HG03469 (cell line): ENCODE measurements around the gene AHSP.
"Not testable (repeated sequence)": the region's sequence is repeated elsewhere in the genome, so short reads cannot be mapped to it uniquely, and the experiment has no call there.

Experiments
- ATAC-seq: cut with Tn5 transposase; IDR thresholded peaks from one replicate; pipeline ENCODE4 v1.9.1; 2021; ENCODE audit warnings: mild to moderate bottlenecking, moderate library complexity, moderate number of reproducible peaks; ENCODE audit not compliant: unreplicated experiment

Gene AHSP

DNA sequence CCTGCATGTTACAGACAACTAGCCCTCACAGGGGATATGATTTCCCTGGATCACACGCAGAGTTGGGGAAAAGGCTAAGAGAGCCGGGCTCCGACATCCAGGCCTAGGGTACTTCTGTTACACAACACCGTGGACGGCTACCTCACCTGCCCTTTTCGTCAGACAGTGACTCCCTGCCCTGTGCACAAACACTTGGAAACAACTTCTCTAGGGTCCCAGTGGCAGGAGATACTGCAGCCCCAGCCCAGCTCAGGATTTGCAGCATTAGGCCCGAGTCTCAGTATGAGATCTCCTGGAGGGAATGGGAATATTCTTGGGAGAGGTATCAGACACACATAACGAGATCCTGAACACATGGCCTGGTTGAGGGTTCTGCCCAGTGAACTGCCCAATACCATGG, 27.8 kb upstream of the AHSP start:
- ATAC-seq = no peak

DNA sequence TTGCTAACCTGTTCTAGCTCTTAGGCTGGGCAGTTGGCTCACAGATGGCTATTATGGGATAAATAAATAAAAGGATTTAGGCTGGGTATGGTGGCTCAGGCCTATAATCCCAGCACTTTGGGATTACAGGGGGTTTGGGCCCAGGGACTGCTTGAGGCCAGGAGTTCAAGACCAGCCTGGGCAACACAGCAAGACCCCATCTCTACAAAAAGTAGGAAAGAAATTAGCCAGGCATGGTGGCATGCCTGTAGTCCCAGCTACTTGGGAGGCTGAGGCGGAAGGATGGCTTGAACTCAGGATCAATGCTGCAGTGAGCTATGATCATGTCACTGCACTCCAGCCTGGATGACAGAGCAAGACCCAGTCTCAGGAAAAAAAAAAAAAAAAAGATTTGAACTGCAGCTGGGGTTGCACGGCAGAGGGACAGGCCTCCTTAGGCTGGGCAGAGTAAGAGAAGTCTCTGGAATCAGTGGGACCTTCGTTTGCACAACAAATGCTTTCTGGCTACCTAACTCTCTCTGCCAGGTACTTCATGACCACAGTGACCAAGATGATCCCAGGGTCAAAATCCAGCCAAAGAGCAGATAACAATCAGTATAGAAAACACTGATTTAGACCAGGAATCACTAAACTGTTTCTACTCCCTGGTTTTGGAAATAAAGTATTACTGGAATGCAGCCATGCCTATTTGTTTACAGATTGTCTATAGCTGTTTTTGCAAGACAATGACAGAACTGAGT, 26.3 kb upstream of the AHSP start:
- ATAC-seq = no peak

- no peak for ATAC-seq
Measured at GRCh38 chr16:31501966-31502348, 25.7 kb upstream of the AHSP start.

DNA sequence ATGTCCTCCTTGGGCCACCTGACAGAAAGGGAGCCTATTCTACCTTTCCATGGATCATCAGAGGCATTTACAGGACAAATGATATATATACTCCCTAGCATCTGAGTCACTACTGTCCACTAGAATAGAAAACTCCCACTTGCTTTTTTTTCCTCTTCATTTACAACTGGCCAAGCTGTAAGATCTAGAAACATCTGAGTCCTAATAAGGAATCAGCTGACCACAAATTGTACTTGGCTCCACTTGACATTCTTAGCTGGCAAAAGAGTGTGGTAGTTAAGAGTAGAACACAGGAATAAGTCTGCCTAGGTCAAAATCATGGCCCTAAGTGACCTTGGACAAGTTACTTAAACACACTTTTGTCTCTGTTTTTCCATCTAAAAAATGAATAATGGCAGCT, 24.7 kb upstream of the AHSP start:
- ATAC-seq = no peak

GRCh38 chr16:31503555-31503954, 24.1 kb upstream of the AHSP start:
- ATAC-seq = not testable (repeated sequence)

DNA sequence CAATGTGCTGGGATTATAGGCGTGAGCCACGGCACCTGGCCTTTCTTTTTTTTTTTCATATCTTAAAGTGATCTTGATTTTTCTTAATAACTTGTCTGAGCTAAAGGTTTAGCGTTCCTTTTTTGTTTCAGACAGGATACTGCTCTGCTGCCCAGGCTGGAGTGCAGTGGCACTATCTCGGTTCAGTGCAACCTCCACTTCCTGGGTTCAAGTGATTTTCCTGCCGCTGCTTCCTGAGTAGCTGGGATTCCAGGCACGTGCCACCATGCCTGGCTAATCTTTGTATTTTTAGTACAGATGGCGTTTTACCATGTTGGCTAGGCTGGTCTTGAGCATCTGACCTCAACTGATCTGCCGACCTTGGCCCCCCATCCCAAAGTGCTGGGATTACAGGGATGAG, 23.5 kb upstream of the AHSP start:
- no peak for ATAC-seq

DNA sequence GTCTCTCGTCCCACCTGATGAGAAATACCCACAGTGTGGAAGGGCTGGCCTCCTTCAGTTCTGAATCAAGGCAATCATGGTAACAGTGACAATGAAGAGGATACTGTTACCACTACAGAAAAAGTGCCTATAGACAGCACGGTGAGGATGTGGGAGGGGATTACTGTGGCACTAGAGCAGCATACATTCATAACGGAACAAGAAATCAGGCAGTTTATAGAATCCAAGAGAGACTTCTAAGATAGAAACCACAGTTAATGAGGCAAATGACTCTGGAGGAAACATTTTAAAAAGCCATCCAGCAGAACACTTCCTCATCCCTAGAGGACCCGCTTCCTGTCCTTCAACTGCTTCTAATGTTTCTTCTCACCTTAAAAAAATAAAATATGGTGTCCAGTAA, 22.2 kb upstream of the AHSP start:
- ATAC-seq = peak; percentile 65

DNA sequence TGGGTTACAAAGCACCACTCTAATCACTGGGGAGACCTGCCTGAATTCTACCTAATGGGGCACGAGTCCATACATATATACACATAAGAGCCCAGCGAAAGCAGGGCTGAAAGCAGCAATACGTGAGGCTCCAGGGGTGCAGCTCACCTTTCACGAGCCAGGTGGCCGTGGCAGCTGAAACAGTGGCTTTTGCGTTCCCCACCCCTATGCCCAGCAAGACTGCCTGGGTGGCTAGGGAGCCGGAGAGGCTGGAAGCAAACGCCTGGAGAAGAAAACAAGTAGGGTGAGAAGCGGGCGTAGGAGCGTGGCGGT, 20.1 kb upstream of the AHSP start:
- ATAC-seq = no peak

DNA sequence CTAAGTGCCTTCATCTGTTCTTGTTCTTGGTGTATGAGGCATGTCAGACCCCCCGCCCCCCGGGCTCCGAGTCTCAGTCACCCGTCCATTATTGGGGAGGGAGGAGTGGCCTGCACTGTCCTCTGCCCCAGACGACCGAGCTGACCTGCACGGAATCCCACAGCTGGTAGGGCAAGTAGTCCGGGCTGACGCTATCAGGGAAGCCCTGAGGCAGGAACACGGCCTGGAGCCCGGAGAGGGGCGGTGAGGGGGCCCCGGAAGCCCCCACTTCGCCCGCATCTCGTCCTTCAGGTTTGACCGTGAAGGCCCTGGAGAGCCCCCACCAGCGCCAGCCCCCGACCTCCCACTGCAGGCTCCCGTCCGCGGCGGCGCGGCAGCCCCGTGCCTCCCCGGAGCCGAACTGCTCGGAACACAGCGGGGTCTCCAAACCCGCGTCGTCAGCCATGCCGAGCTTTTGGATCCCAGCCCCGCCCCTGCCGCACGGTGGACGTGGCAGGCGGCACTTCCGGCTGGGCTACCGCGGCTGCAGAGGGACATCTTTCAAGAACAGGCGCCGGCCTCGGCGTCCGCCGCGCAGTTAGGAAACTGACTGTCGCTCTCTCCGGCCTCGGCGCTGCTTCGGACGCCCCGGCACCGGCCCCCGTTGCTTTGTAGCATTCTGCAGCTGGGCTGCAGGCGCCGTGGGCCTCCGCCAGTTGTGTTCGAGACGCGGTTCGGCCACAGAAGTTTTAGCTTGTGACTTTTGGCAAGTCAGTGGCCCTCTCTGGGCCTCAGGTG, 19.6 kb upstream of the AHSP start, which contains the start of gene RUSF1:
RUSF1 (minus strand) TSS at position 463 of the 777 bp plus-strand sequence; CDS start at position 445, 18 bp downstream.
- ATAC-seq = peak; percentile 74

DNA sequence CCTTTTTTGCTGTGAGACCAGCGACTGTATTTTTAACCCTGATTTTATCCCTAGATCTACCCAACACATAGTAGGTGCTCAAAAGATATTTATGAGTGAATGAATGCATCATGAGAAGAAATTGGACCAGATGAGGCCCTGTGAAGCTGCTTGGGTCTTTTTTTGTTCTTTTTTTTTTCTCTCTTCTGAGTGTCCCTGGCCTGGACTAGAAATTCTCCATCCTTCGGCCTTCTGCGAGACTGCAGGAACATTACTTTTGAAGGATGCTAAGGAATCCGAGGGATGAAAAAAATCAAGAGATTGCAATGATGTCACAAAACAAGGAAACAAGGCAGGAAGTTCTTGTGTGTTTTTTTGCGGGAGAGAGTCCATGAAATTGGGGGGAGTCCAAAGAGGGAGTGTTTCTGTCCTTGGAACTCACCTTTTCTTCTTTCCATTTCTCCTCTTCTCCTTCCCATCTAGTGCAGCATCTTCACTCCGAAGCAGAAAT, 18.9 kb upstream of the AHSP start:
- ATAC-seq = no peak

- no peak for ATAC-seq
Measured at GRCh38 chr16:31513126-31513525, 14.6 kb upstream of the AHSP start.

GRCh38 chr16:31513884-31514283, 13.8 kb upstream of the AHSP start:
- ATAC-seq = no peak

GRCh38 chr16:31517800-31518402, 9.8 kb upstream of the AHSP start:
- ATAC-seq = no peak

GRCh38 chr16:31519759-31520431, 7.8 kb upstream of the AHSP start:
- ATAC-seq = no peak

- no peak for ATAC-seq
Measured at GRCh38 chr16:31521368-31521767, 6.3 kb upstream of the AHSP start.

- no peak for ATAC-seq
Measured at GRCh38 chr16:31522071-31522470, 5.6 kb upstream of the AHSP start.

GRCh38 chr16:31523768-31524167, 3.9 kb upstream of the AHSP start:
- ATAC-seq = not testable (repeated sequence)

- ATAC-seq = no peak
Measured at GRCh38 chr16:31525113-31525512, 2.6 kb upstream of the AHSP start.

DNA sequence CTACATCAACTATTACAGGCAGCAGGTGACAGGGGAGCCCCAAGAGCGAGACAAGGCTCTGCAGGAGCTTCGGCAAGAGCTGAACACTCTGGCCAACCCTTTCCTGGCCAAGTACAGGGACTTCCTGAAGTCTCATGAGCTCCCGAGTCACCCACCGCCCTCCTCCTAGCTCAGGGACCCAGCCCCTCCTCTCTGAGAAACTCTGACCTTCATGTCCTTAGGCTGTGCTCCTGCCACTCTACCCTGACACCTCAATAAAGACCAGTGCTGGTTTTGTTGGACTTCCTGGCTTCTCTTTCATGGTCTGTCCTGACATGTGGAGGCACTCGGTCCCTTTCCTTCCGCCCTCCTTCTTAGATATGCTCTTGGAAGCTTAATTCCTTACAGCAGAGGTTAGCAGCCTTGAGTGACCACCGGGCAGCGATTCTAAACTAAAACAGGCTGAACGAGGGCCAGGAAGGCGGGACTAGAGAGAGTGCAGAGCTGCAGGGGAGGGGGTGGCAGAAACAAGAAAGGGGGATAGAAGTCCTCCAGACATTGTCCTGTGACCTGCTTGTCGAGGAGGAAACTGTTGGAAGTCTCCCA, 915 bp downstream of the AHSP start:
- ATAC-seq = no peak

DNA sequence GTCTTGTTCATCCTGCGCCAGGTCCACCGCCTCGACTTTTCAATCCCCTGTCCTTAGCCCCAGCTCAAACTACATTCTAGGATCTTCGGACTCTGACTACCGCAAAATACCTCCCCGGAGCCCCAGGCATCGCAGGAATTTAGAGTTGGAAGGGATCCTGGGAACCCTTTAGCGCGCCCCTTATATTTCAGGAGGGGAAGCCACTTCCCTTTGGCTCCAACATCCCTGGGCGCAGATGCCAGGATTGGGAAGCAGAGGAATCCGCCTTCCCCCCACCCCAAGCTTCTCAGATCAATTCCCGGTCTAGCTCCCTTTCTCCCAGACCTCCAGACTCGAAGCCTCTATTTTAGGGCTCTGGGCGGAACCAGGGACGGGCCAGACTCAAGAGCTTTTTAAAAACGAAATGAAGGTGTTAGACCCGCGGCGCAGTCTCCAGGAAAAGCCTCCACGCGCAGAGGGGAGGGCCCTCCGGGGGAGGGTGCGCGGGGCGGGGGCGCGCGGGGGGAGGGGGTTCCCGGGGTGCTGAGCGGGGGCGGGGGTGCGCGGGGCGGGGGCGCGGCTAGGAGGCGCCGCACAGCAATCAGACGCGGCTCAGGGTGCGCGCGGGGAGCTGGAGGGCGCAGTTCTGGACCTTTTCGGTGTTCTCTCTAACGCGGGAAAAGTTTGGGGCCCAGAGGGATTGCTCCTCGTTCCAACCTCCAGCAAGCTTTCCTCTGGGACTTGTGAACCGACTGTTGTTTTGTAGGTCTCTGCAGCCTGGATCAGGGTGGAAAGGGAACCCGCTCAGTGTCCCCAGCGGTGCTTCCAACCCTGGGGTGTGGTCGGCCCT, 1.6 kb downstream of the AHSP start:
- no peak for ATAC-seq
